Measurements from ENCODE around the gene KATNAL2.

DNA sequence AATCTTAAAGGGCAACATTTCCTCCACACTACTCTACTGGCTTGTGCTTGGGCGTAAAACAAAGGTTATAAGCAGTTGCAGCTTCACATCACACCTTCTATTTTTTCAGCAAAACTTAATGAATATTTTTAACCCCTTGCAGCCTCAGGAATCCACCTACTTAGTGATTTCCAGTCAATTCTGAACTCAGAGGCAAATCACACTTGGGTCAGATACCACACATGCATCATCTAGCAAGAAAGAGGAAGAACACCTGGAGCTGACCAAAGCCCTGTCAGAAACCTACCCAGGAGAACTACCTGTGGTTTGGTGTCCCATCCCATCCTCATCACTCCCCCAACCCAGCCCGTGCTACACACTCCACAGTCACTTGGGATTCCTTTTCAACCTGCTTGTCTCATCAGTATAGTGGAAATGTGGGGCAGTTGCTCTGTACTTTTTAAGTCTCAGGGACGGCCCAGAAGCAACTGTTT lies 25.6 kb upstream of the KATNAL2 start:
- TF ChIP-seq, protein P1, sequence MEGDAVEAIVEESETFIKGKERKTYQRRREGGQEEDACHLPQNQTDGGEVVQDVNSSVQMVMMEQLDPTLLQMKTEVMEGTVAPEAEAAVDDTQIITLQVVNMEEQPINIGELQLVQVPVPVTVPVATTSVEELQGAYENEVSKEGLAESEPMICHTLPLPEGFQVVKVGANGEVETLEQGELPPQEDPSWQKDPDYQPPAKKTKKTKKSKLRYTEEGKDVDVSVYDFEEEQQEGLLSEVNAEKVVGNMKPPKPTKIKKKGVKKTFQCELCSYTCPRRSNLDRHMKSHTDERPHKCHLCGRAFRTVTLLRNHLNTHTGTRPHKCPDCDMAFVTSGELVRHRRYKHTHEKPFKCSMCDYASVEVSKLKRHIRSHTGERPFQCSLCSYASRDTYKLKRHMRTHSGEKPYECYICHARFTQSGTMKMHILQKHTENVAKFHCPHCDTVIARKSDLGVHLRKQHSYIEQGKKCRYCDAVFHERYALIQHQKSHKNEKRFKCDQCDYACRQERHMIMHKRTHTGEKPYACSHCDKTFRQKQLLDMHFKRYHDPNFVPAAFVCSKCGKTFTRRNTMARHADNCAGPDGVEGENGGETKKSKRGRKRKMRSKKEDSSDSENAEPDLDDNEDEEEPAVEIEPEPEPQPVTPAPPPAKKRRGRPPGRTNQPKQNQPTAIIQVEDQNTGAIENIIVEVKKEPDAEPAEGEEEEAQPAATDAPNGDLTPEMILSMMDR (conservative IDR thresholded peaks at IDR 0.05): no peak
- no peak for TF ChIP-seq EZH2 (IDR thresholded peaks at IDR 0.05; ENCODE audit: low read depth)

Data from PC-9 (cell line).